PC-9 (cell line): ENCODE data around the gene SSBP4. TPM values are rescaled to one million over a fixed set of nuclear protein-coding genes. Genes with fewer than 3 reads are reported as not detected.

Experiments
- BruUV-seq: library from RNA; stranded (reverse); fragments of 400-500 nt; replicated peaks from 2 replicates; lab custom pipeline; 2021; lab: Mats Ljungman, UMichigan
- CTCF ChIA-PET: fragments of 300-600 bp; sonication (Branson Sonifier 250); formaldehyde crosslinking; loops from one replicate; lab custom pipeline; 2022; ENCODE audit warnings: antibody characterized with exemption; lab: Charles Lee
- POLR2A ChIA-PET: fragments of 300-600 bp; sonication (Branson Sonifier 250); formaldehyde crosslinking; loops from one replicate; lab custom pipeline; 2022; ENCODE audit warnings: antibody characterized with exemption; ENCODE audit not compliant: unreplicated experiment; lab: Charles Lee
- DNase-seq, 2 experiments: peaks; one replicate each; pipeline versions ENCODE4 v3.0.0 to v3.0.0-alpha.2; 2015 to 2022; ENCODE audit warnings: mixed read lengths in 1 of 2
- H2AFZ ChIP-seq: fragments of 200-600 bp; sonication (generic); 2 replicates; pipeline ENCODE4 v1.8.1; 2017; ENCODE audit warnings: antibody characterized with exemption
- H3F3A ChIP-seq: fragments of 200-600 bp; sonication (generic); 2 replicates; pipeline ENCODE4 v1.8.1; 2017; ENCODE audit warnings: antibody characterized with exemption, mild to moderate bottlenecking, low read depth; ENCODE audit not compliant: insufficient read depth
- H3K27ac ChIP-seq: fragments of 200-600 bp; sonication (generic); 2 replicates; pipeline ENCODE4 v1.6.1; 2016; ENCODE audit warnings: mixed run types
- H3K27me3 ChIP-seq: fragments of 200-600 bp; sonication (generic); 2 replicates; pipeline ENCODE4 v1.6.1; 2016; ENCODE audit warnings: low read depth, mixed run types; ENCODE audit not compliant: insufficient read depth
- H3K36me3 ChIP-seq: fragments of 200-600 bp; sonication (generic); 2 replicates; pipeline ENCODE4 v1.6.1; 2016; ENCODE audit warnings: low read depth, mixed run types
- H3K4me1 ChIP-seq: fragments of 200-600 bp; sonication (generic); replicated peaks from 2 replicates; pipeline ENCODE4 v1.6.1; 2016; ENCODE audit warnings: mixed run types; ENCODE audit not compliant: insufficient read depth
- H3K4me2 ChIP-seq: fragments of 200-600 bp; sonication (generic); 2 replicates; pipeline ENCODE4 v1.6.1; 2017; ENCODE audit warnings: mixed run types
- H3K4me3 ChIP-seq: fragments of 200-600 bp; sonication (generic); 2 replicates; pipeline ENCODE4 v1.6.1; 2016; ENCODE audit warnings: mixed run types
- H3K79me2 ChIP-seq: fragments of 200-600 bp; sonication (generic); 2 replicates; pipeline ENCODE4 v1.6.1; 2017; ENCODE audit warnings: low read depth, mixed run types
- H3K9me2 ChIP-seq: fragments of 200-600 bp; sonication (generic); 2 replicates; pipeline ENCODE4 v1.8.1; 2017; ENCODE audit warnings: mild to moderate bottlenecking; ENCODE audit not compliant: insufficient read depth
- H3K9me3 ChIP-seq: fragments of 200-600 bp; sonication (generic); 2 replicates; pipeline ENCODE4 v1.8.1; 2016; ENCODE audit warnings: low read depth; ENCODE audit not compliant: insufficient read depth
- H4K20me1 ChIP-seq: fragments of 200-600 bp; sonication (generic); 2 replicates; pipeline ENCODE4 v1.8.1; 2017; ENCODE audit not compliant: insufficient read depth
- EZH2 ChIP-seq: fragments of 200-600 bp; sonication (generic); IDR thresholded peaks from 2 replicates; pipeline ENCODE4 v1.8.0; 2017; ENCODE audit warnings: antibody characterized with exemption, low read depth
- intact Hi-C: fragments of 100-400 bp; cut with micrococcal nuclease; formaldehyde crosslinking; loops from one replicate; pipeline ENCODE4 v1.10.0; 2022; ENCODE audit not compliant: unreplicated experiment
- total RNA-seq: library from RNA; stranded (reverse); gene quantifications from 2 replicates; pipeline ENCODE4 v1.2.3, GENCODE V29; 2021
- TF ChIP-seq, protein P1 (sequence below): fragments of 200-600 bp; sonication (generic); conservative IDR thresholded peaks from 2 replicates; pipeline ENCODE4 v1.6.1; 2017; ENCODE audit warnings: mixed run types, antibody characterized with exemption, mild to moderate bottlenecking, moderate library complexity

The SSBP4 gene
- total RNA-seq, 1 experiment from 2014 or later: 56.6 TPM

DNA sequence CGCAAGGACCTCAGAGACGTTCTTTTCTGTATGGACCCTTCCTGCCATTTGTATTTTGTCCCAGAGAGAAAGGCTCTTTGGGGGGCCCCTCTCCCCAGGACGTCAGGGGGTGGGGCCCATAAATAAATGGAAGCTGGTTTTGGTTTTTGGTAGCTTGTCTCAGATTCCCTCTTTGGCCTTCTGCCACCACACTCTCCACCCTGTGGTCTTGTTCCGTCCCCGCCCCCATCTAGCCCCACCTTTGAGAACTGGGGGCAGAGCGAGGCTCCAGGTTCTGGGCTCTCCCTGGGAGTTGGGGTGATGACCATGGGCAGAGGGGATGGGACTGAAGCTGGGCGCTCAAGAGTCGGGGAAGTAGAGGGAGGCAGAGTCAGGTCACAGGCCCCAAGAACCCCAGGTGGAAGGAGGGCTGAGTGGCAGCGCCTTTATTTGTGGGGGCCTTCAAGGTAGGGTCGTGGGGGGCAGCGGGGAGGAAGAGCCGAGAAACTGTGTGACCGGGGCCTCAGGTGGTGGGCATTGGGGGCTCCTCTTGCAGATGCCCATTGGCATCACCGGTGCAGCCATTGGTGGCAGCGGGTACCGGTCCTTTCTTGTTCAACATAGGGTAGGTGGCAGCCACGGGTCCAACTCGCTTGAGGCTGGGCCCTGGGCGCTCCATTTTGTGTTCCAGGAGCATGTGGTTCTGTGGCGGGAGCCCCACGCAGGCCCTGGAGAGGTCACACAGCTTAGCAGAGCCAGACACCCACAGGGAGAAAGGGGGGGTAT is 15.4 kb downstream of the SSBP4 start:
- peaks cover 8% of the 10 kb centered on the region; the same call in 1 of the 2 replicates for H3K79me2 ChIP-seq
- no peak overlapping the region for H3K4me3 ChIP-seq
- intact Hi-C loops: no loop called here
- H3K4me2 ChIP-seq: no peak overlapping the region
- peaks cover 22% of the 10 kb centered on the region for H3K4me1 ChIP-seq
- H3K9me2 ChIP-seq: no peaks in the 10 kb centered on the region
- ChIA-PET CTCF (no interaction called here), POLR2A (interaction anchor here (0.7 kb wide), 1 partner anchor 1684 kb away, joined by 7 read pairs; no protein-coding TSS in a partner anchor)
- peaks cover 5% of the 10 kb centered on the region; the same call in 1 of the 2 replicates for H4K20me1 ChIP-seq
- peaks cover 49% of the 10 kb centered on the region for H3F3A ChIP-seq
- H3K9me3 ChIP-seq: no peaks in the 10 kb centered on the region
- no peak overlapping the region for H3K27ac ChIP-seq
- BruUV-seq: no TSS peak
- no peak for DNase-seq
- no peak overlapping the region for H2AFZ ChIP-seq
- TF ChIP-seq, protein P1, sequence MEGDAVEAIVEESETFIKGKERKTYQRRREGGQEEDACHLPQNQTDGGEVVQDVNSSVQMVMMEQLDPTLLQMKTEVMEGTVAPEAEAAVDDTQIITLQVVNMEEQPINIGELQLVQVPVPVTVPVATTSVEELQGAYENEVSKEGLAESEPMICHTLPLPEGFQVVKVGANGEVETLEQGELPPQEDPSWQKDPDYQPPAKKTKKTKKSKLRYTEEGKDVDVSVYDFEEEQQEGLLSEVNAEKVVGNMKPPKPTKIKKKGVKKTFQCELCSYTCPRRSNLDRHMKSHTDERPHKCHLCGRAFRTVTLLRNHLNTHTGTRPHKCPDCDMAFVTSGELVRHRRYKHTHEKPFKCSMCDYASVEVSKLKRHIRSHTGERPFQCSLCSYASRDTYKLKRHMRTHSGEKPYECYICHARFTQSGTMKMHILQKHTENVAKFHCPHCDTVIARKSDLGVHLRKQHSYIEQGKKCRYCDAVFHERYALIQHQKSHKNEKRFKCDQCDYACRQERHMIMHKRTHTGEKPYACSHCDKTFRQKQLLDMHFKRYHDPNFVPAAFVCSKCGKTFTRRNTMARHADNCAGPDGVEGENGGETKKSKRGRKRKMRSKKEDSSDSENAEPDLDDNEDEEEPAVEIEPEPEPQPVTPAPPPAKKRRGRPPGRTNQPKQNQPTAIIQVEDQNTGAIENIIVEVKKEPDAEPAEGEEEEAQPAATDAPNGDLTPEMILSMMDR: no peak
- TF ChIP-seq EZH2: no peak
- H3K27me3 ChIP-seq: no peaks in the 10 kb centered on the region
- no peaks in the 10 kb centered on the region; the same call in 1 of the 2 replicates for H3K36me3 ChIP-seq

DNA sequence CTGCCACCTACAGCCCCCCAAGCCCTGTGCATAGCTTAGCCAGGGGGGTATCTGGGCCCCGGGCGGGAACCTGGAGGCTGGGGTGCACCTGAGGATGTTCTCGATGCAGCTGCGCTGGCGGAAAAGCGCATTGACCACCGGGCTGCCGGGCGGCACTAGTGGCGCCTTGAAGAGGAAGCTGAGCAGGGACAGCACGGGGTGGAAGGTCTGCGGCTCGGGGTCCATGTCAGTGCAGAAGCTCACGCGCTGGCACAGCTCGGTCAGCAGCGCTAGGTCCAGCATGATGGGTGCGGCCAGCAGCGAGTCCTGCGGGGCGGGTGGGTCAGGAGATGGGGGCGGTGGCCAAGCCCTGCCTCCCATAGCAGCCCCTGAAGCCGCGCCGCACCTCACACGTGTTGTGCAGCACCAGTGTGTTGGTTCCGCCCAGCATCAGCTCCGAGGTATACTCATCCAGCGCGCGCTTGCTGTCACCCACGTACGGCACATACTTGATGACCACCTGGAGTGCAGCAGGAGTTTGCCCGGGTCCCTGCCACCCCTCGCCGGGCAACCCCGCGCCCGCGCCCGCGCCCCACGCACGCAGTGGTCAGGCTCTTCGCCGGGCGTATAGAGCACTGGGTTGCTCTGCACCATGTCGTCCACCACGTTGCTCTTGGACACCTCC is 16.1 kb downstream of the SSBP4 start:
- Histone ChIP-seq H3K4me1 (peaks cover 22% of the 10 kb centered on the region), H3K27me3 (no peaks in the 10 kb centered on the region), H2AFZ (no peak overlapping the region), H3K36me3 (no peaks in the 10 kb centered on the region; the same call in 1 of the 2 replicates), H3K9me3 (no peaks in the 10 kb centered on the region), H3K27ac (no peak overlapping the region), H3K4me3 (no peak overlapping the region), H3K79me2 (peaks cover 8% of the 10 kb centered on the region; the same call in 1 of the 2 replicates), H3K4me2 (no peak overlapping the region), H4K20me1 (peaks cover 5% of the 10 kb centered on the region; the same call in 1 of the 2 replicates), H3K9me2 (no peaks in the 10 kb centered on the region), H3F3A (peaks cover 56% of the 10 kb centered on the region)
- BruUV-seq: no TSS peak
- TF ChIP-seq, protein P1: no peak
- TF ChIP-seq EZH2: no peak
- DNase-seq: no peak
- intact Hi-C loops: no loop called here
- CTCF ChIA-PET: no interaction called here
- POLR2A ChIA-PET: interaction anchor here (0.7 kb wide), 1 partner anchor 1684 kb away, joined by 7 read pairs; no protein-coding TSS in a partner anchor

DNA sequence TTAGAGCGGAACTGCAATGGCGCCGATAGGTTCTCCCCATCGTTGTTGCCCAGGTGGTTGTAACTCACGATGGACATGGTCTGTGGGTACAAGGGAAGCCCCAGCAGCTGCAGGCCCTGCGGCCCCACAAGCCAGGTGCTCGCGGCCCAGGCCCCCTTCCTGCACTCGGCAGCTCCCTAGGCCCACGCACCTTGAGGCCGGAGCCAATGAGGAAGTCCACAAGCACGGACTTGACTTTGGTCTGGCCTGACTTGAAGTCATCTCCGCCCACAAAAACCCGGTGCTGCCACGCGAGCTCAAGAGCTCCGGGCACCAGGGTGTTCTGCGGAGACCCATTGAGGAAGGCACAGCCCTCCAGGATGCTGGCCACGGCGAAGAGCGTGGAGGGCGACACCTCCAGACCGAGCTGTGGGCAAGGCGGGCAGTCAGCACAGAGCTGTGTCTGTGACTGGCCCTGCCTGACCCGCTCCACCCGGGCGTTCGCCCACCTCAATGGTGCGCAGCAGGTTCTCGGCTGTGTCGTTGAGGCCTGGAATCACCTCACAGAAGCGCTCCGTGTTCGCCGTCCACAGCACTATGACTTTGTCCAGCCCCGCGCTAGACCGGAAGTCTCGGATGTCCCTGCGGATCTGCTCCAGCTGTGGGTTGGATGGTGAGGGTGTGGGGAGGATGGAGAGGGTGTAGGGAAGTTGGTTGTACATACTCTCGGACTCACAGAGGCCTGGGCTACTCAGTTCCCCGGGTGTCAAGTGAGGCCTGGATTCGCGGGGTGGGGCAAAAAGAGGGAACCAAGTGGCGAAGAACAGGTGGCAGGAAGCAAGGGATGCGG is 16.9 kb downstream of the SSBP4 start:
- Histone ChIP-seq H3K4me3 (peak overlapping the region; percentile 74; the same call in 1 of the 2 replicates), H3K4me1 (peaks cover 22% of the 10 kb centered on the region)
- TF ChIP-seq, protein P1: no peak
- TF ChIP-seq EZH2: no peak

More for the DNA sequence above, 16.9 kb downstream of the SSBP4 start:
- H3K27me3 ChIP-seq: no peaks in the 10 kb centered on the region
- no peak for DNase-seq
- H3K9me2 ChIP-seq: no peaks in the 10 kb centered on the region
- peaks cover 63% of the 10 kb centered on the region for H3F3A ChIP-seq
- H3K9me3 ChIP-seq: no peaks in the 10 kb centered on the region
- H3K27ac ChIP-seq: no peak overlapping the region
- ChIA-PET CTCF (no interaction called here), POLR2A (no interaction called here)
- peak overlapping the region; percentile 80 for H3K4me2 ChIP-seq
- no peak overlapping the region for H2AFZ ChIP-seq
- peaks cover 8% of the 10 kb centered on the region; the same call in 1 of the 2 replicates for H3K79me2 ChIP-seq
- H4K20me1 ChIP-seq: peaks cover 5% of the 10 kb centered on the region; the same call in 1 of the 2 replicates
- no peaks in the 10 kb centered on the region; the same call in 1 of the 2 replicates for H3K36me3 ChIP-seq
- BruUV-seq: TSS peak; percentile 25
- intact Hi-C loops: no loop called here
